Measurements from ENCODE around the gene WFIKKN1.

Gene WFIKKN1

DNA sequence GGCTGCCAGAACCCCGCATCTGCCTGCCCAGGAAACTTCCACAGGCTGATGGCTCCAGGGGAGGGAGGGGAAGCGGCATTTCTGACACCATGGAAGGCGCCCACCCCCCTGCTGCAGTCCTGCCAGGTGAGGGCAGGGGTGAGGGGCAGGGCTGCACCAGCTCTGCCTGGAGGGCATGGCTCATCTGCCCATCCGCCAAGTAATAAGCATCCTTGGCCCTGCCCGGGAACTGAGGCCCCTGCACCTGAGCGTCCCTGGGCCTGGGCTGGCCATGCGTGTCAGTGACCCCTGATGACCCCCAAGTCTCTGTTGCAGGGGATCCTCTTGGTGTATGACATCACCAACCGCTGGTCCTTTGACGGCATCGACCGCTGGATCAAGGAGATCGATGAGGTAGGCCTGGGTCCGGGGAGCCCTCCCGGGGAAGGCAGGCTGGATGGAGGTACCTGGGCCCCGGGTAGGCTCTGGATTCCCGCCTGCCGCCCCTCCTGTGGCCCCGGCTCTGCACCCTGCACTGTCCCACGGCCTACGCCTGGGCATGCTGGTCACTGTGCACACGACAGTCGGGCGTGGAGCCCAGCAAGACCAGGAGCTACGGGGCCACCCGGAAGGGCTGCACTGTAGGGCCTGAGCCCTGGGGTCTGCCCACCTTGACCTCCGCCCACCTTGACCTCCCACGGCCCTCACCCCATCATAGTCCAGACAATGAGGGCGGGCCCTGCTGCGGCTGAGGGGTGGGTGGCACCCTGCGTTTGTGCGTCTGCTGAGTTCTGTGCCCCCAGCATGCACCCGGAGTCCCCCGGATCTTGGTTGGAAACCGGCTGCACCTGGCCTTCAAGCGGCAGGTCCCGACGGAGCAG, 5.4 kb upstream of the WFIKKN1 start:
- no peak for DNase-seq

DNA sequence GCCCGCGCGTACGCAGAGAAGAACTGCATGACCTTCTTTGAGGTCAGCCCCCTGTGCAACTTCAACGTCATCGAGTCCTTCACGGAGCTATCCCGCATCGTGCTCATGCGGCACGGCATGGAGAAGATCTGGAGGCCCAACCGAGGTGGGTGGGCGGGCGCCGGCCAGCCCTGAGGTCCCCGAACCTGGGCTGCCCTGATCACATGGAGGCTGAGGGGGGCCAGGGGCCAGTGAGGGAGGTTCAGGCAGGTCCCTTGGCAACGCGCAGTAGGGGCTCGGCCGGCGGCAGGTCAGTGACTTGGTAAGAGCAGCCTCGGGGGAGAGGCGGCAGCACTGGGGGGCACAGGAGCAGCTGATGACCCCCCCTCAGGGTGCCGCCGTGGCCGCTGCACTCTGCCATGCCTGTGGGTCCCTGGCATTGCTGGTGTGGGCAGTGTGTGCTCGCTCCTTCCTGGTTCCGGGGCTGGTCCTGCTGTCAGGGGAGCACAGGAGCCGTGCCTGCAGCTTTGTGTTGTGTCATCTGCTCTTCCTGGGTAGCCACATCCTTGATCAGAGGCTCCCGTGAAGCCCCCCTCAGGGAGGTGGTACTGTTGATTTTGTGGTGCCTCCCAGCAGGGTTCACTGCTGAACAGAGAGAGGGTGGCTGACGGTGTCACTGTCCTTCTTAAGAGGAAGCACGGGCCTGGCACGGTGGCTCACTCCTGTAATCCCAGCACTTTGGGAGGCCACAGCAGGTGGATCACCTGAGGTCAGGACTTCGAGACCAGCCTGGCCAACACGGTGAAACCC, 4.6 kb upstream of the WFIKKN1 start:
- DNase-seq: no peak

DNA sequence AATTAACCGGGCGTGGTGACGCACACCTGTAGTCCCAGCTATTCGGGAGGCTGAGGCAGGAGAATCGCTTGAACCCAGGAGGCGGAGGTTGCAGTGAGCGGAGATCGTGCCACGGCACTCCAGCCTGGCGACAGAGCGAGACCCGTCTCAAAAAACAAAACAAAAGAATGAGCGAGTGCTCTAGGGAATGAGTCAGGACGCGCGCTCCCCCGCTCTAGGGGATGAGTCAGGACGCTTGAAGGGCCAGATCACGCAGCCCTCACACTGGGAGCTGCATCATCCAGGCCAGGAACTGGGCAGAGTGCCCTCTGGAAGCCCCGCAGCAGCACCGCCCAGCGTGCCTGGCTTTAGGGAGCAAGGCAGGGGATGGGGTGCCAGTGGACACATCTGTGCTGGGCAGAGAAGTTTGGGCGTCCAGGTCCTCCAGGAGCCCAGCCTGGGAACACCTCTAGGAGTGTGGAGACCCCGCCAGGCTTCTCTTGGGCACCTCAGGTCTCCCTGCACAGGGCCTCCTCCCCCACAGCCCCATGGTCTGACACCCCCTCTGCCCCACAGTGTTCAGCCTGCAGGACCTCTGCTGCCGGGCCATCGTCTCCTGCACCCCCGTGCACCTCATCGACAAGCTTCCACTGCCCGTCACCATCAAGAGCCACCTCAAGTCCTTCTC, 3.9 kb upstream of the WFIKKN1 start:
- DNase-seq: no peak

DNA sequence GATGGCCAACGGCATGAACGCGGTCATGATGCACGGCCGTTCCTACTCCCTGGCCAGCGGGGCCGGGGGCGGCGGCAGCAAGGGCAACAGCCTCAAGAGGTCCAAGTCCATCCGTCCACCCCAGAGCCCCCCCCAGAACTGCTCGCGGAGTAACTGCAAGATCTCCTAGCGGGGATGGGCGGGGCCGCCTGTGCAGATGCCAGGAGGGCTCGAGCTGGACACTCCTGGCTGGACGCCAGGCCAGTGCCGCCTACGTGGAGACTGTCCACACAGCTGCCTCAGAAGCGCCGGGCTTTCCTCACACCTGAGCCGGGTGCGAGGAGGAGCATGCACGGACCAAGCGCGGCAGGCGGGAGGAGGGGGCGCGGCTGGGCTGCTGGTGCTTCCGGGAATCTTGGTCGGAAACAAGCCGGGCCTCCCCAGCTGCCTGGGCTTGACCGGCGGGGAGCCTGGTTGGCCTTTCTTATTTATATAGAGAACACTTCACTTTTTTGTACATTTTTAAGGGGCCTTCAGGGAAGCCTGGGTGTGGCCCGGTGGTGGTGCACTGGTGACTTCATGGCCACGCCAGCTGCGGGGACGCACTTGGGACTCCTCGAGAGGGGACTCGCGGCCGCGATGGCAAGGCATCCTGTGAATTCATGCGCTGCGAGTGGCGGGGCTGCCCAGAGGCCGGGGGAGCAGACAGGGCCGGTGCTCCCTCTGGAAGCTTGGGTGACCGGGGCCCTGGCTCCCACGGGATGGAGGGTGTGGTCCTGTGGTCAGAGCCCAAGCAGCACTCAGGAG, 3.1 kb upstream of the WFIKKN1 start:
- DNase-seq: no peak

DNA sequence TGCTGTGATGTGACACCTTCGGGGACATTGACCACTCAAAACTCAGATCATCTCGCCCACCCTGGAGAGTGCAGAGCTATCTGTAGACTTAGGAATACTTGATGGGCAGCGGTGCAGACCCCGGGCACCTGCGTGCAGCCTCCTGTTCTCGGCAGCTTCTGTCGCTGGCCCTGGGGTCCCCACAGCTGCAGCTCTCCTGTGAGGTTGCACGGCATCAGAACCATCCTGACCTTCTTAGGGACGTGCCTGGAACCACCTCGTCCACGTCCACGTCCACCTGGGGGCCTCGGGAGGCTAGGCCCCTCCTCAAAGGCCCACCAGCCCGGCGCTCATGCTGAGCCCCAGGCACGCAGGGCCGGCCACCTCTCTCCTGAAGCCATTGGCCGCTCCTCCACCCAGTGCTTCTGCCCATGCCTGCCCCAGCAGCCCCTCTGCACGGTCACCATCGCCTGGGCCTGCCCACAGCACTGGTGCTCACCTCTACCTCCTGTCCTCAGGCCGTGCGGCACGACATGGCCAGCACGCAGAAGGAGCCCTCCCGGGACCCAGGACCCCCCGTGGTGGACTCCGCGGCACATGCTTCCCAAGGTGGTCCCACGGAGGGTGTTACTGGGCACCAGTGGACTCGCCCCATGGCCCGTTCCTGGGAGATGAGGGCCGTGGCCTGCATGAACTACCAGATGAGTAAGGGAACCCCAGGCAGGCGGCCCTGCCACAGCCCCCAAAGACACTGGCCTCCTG, 2.3 kb upstream of the WFIKKN1 start:
- no peak for DNase-seq

DNA sequence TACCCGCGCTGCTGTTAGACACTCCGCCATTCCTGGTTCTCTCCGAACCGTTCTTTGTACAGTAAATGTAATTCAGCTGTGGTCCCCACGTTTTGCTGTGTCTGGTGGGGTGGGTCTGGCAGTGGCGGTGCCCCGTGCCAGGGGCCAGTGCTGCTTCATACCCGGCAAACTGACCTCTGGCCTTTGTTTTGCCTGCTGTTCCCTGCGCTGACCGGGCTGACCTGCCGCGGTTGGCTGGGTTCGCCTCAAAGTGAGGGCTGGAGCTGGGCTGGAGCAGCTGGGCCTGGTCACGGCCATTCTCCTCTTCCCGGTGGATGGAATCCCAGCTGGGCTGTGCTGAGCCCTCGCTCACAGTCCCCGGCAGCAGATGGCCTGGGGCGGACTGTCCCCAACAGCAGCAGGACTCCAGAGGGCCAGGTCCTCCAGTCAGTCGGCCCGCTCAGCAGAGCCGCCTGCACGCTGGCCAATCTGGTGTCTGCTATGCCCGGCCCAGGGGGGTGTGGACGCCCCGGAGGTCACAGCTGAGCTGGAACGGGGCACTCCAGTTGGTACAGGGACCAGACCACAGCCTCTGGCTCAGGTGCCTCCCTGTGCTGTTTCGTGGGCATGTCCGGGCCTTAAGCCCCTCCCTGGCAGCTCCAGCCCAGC, 1.5 kb upstream of the WFIKKN1 start:
- no peak for DNase-seq

DNA sequence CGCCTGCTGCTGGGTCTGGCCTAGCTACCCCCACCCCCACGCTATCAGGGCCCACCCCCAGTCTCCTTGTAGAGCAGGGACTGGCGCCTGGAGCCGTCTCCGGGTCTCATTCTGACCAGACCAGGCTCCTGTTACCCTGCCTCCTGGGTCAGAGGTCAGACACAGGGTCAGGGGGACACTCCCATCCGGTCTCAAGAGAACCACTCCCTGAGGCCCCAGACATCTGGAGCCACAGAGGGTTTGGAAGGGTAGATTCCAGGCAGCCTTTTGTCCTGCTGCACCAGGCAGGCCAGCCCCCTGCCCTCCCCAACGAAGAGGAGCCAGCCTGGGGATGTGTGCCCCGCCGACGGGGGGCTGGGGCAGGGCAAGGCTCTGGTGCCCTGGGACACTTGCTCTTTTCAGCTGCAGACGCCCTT, 944 bp upstream of the WFIKKN1 start:
- no peak for DNase-seq

DNA sequence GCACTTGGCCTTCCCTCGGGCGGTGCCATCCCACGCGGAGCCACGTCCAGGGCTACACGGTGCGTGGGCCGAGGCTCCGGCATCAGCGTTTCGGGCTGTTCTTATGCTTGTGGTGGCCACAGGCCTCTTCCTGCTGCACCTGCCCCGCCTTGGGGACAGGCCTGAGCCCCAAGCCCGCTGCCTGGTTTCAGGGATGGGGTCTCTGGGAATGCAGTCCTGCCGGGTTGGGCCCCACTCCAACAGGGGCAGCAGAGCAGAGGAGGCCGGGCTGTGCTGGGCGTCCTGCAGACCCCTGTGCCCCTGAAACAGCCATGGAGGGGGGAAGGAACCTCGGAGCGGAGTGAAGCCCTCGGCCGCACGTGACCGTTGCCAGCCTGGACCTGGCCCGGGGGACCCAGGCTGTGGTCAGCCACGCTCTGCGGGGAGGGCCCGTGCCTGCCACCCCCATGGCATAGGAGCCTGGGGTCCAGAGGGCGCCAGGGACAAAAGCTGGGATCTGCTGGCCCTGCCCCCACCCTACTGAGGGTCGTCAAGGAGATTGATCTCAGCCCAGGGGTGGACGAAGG, 453 bp upstream of the WFIKKN1 start:
- DNase-seq: no peak

DNA sequence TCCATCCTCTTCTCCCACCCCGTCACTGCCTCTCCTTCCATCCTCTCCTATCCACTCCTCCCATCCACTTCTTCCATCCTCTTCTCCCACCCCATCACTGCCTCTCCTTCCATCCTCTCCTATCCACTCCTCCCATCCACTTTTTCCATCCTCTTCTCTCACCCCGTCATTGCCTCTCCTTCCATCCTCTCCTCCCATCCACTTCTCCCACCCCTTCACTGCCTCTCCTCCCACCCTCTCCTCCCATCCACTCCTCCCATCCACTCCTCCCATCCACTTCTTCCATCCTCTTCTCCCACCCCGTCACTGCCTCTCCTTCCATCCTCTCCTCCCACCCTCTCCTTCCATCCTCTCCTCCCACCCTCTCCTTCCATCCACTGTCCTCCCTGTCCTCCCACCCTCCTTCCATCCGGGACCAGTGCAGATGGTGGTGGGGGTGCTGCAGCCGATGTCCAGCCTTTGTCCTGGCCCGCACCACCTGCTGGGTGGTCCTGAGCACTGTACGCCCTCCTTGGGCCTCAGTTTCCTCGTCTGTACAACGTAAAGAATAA, 1.1 kb downstream of the WFIKKN1 start:
- no peak for DNase-seq

DNA sequence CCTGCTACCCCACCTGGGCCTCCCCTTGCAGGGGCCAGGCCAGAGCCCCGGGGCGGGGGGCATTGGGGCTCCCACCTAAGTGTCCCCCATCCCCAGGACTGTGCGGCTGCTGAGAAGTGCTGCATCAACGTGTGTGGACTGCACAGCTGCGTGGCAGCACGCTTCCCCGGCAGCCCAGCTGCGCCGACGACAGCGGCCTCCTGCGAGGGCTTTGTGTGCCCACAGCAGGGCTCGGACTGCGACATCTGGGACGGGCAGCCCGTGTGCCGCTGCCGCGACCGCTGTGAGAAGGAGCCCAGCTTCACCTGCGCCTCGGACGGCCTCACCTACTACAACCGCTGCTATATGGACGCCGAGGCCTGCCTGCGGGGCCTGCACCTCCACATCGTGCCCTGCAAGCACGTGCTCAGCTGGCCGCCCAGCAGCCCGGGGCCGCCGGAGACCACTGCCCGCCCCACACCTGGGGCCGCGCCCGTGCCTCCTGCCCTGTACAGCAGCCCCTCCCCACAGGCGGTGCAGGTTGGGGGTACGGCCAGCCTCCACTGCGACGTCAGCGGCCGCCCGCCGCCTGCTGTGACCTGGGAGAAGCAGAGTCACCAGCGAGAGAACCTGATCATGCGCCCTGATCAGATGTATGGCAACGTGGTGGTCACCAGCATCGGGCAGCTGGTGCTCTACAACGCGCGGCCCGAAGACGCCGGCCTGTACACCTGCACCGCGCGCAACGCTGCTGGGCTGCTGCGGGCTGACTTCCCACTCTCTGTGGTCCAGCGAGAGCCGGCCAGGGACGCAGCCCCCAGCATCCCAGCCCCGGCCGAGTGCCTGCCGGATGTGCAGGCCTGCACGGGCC, 1.9 kb downstream of the WFIKKN1 start:
- DNase-seq: no peak

DNA sequence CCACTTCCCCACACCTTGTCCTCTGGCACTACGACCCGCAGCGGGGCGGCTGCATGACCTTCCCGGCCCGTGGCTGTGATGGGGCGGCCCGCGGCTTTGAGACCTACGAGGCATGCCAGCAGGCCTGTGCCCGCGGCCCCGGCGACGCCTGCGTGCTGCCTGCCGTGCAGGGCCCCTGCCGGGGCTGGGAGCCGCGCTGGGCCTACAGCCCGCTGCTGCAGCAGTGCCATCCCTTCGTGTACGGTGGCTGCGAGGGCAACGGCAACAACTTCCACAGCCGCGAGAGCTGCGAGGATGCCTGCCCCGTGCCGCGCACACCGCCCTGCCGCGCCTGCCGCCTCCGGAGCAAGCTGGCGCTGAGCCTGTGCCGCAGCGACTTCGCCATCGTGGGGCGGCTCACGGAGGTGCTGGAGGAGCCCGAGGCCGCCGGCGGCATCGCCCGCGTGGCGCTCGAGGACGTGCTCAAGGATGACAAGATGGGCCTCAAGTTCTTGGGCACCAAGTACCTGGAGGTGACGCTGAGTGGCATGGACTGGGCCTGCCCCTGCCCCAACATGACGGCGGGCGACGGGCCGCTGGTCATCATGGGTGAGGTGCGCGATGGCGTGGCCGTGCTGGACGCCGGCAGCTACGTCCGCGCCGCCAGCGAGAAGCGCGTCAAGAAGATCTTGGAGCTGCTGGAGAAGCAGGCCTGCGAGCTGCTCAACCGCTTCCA, 2.7 kb downstream of the WFIKKN1 start:
- DNase-seq: no peak

DNA sequence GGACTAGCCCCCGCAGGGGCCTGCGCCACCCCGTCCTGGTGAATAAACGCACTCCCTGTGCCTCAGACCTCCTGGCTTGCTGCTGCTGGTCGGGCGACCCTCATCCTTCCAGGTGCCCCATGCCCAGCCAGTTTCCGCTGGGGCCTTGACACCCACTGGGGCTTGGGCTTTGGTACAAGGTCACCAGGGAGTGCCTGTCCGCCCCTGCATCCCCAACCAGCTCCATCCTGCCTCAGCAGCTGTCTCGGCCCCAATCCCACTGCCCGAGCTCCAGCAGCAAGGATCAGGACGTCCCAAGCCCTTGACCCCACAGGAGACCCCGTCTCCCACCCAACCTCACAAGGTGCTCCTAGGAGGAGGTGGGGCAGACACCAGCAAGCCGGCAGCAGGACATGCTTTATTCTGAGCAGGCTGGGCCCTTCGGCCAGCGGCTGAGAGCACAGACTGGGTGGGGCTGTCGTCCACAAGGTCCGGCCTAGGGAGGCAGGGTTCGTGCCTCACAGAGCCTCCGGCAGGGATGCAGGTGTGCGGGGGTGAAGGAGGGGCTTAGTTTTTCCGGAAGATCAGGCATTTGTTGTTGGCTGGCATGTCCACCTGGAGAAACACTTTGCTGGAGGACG, 3.4 kb downstream of the WFIKKN1 start:
- no peak for DNase-seq

DNA sequence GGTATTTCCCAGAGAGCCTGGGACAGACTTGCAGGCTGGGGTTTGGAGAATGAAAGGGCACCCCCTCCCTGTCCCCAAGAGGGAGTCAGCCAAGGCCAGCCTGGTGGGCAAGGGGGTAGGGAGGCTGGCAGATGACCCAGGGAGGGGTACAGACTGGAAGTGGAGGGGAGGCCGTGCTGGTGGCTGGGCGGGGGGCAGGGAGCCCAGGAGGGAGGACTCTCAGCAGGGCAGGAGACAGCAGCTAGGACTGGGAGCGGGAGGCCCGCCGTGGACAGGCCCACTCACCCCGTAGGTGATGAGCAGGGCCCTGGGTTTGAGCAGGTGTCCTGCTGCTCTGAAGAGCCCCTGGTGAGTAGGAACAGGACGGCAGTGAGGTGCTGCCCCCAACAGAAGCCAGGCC, 4.2 kb downstream of the WFIKKN1 start:
- no peak for DNase-seq

DNA sequence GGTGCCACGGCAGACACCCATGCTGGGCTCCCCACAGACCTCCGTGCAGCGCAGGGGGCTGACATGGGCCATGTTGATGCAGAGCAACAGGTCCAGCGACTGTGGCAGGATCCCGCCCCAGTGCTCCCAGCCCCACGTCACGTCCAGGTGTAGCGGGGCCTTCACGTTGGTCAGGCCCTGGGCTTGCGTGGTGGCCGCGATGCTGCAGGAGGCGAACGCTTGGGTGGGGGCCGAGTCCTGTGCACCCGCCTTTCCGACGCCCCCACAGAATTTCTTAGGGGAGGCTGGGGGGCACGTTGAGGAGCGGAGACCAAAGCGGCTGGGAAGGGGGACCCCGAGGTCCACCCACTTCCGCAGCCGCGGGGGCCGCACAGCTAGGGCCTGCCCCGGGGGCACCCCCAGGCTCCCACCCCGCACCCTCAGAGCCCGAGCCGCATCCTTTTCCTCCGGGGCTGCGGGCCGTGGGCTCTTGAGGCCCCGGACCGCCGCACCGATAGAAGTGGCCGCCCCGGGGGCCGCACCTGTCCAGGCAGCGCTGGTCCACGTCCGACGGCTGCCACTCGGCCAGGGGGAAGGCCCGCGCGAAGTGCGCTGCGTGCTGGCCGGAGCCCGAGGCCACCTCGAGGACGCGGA, 4.9 kb downstream of the WFIKKN1 start:
- DNase-seq: no peak

DNA sequence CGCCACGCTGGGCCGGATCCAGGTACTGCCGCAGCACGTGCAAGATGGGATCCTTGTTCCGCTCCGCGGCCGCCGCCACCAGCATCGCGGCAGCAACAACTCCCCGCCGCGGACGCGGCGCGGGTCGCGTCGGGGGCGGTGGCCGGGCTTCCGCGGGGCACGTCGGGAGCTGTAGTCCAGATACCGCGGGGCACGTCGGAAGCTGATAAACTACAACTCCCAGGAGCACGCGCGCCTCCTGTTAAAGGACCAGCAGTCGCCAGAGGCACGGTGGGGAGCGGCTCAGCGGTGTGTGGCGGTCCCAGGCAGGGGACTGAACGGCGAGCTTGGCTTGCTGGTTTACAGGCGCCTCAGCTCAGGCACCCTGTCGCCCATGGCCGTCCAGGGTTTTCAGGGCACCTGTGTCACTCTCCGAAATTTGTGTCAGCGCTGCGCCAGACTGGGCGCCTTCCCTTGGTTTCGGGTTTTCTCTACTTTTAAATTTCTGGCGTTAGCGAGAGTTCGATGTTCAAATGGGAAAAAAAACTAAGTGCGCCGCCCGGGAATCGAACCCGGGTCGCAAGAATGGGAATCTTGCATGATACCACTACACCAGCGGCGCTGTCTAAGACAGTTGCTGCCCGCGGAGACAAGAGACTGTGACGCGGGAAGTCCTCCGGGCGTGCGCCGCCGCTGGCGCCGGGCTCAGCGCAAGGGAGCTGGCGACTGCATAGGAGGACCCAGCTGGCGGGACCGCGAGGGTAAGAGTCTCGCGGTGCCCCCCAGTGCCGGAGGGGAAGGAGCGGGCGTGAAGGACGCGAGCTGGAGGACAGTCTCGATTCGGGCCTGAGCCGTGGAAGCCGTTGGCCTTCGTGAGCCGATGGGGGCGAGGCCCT, 5.7 kb downstream of the WFIKKN1 start, which contains the start of gene METTL26:
METTL26 (minus strand) TSS at position 100 of the 875 bp plus-strand sequence; CDS start at position 85, 15 bp downstream.
- DNase-seq: peak; percentile 74

DNA sequence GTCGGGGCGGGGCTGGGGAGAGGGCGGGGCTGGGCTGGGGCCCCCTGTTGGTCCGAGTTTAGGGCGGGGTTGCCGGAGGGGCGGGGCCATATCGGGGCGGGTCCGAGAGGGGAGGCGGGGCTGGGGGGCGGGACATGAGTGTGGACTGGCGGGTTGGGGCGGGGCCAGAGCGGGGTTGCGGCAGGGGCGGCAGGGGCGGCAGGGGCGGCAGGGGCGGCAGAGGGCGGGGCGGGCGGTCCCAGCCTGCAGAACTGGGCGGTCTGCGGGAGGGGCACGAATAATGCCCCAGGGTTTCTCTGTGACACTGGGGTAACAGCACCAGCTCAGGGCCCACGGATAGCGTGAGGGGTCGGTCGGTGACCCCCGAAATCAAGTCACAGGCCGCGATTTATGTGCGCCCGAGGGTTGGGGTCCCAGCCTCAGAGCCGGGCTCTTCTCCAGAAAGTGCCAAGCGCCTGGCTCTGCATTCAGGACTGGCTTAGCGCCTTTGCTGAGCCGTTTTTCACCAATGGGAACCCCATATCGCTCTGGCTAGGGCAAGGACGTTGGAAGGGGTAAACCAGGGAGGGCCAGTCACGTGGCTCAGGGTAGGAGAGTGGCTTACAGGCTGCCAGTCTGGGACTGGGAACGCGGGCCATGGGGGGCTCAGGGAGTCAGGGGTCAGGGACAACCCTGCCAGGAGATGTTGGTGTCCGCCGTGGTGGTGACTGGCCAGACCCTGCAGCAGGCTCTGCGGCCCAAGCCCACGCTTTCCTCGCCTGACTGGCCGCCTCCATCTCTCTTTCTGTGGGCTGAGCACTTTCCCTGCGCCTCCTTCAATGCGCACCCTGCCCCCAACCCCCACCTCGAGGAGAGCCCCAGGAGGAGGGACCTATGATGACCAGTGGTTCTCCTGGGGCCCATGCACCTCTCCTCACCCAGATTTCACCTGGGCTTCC, 6.6 kb downstream of the WFIKKN1 start:
- DNase-seq: no peak

All from NCI-H774 (cell line).